AG04450 (cell line): ENCODE measurements around the gene LYPD6. TPM values are rescaled to one million over a fixed set of nuclear protein-coding genes. Genes with fewer than 3 reads are reported as not detected.

Experiments used
- CTCF ChIA-PET: fragments of 300-600, 350-600 bp; formaldehyde crosslinking; extraction: SDS; loops from one replicate; lab custom pipeline; 2022; ENCODE audit warnings: antibody characterized with exemption, inconsistent platforms; lab: Charles Lee
- POLR2A ChIA-PET: fragments of 350-600 bp; formaldehyde crosslinking; extraction: SDS; loops from one replicate; lab custom pipeline; 2021; ENCODE audit warnings: antibody characterized with exemption, inconsistent platforms; lab: Yijun Ruan, JAX
- DNase-seq: peaks from one replicate; pipeline ENCODE4 v3.0.0-alpha.2; 2011; ENCODE audit warnings: low read depth, low spot score
- H3K27ac ChIP-seq: one replicate; pipeline ENCODE4 v1.5.1; 2012; ENCODE audit warnings: low read depth, low read length, control low read depth
- H3K27me3 ChIP-seq: one replicate; pipeline ENCODE4 v1.6.0; 2012; ENCODE audit warnings: low read length; ENCODE audit not compliant: control insufficient read depth, insufficient read depth
- H3K4me3 ChIP-seq: 2 replicates; pipeline ENCODE4 v1.5.1; 2011; ENCODE audit warnings: mild to moderate bottlenecking, low read depth, low read length, control low read depth
- H3K9me3 ChIP-seq: 2 replicates; pipeline ENCODE4 v1.5.1; 2012; ENCODE audit warnings: low read length; ENCODE audit not compliant: control insufficient read depth, insufficient read depth
- CTCF ChIP-seq: IDR thresholded peaks from 2 replicates; pipeline ENCODE4 v1.5.1; 2011; ENCODE audit warnings: low read depth, low read length, control low read depth, inconsistent platforms
- polyA plus RNA-seq: library from polyadenylated mRNA; depleted of rRNA; stranded (reverse); fragments of >200 nt; gene quantifications from 2 replicates; pipeline ENCODE4 v1.2.3, GENCODE V29; 2011

Gene LYPD6
- polyA plus RNA-seq, 1 experiment: 1.3 TPM

GRCh38 chr2:149472413-149472812 is 142.0 kb downstream of the LYPD6 start:
- POLR2A ChIA-PET: no interaction called here

DNA sequence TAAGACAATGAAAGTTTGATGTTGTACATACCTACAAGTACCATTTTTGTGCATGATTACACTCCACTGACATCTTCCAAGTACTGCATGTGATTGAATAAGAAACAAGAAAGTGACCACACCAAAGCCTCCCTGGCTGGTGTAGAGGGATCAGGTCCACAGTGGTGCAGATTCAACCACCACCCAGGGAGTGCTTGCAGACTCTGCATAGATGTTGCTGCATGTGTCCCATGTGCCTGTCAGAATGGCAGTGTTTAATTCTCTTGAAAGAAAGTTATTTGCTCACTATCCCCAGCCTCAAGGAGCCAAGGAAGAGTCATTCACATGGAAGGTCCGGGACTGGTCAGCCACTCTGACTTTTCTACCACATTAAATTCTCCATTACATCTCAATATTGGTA is 142.7 kb downstream of the LYPD6 start:
- Histone ChIP-seq H3K4me3 (no peak overlapping the region), H3K27ac (no peak overlapping the region), H3K9me3 (no peaks in the 10 kb centered on the region), H3K27me3 (no peaks in the 10 kb centered on the region)
- ChIA-PET POLR2A (no interaction called here), CTCF (no interaction called here)
- no peak for TF ChIP-seq CTCF
- no peak for DNase-seq

More at GRCh38 chr2:149472413-149472812, 142.0 kb downstream of the LYPD6 start:
- CTCF ChIA-PET: no interaction called here
- Histone ChIP-seq H3K4me3 (no peak overlapping the region), H3K27me3 (no peaks in the 10 kb centered on the region), H3K27ac (no peak overlapping the region), H3K9me3 (no peaks in the 10 kb centered on the region)
- no peak for DNase-seq
- TF ChIP-seq CTCF: no peak

- Histone ChIP-seq H3K27me3 (no peaks in the 10 kb centered on the region), H3K9me3 (no peaks in the 10 kb centered on the region), H3K4me3 (no peak overlapping the region), H3K27ac (no peak overlapping the region)
- DNase-seq: no peak
- ChIA-PET CTCF (no interaction called here), POLR2A (no interaction called here)
- no peak for TF ChIP-seq CTCF
These were observed 143.1 kb downstream of the LYPD6 start for GRCh38 chr2:149473521-149473920.

DNA sequence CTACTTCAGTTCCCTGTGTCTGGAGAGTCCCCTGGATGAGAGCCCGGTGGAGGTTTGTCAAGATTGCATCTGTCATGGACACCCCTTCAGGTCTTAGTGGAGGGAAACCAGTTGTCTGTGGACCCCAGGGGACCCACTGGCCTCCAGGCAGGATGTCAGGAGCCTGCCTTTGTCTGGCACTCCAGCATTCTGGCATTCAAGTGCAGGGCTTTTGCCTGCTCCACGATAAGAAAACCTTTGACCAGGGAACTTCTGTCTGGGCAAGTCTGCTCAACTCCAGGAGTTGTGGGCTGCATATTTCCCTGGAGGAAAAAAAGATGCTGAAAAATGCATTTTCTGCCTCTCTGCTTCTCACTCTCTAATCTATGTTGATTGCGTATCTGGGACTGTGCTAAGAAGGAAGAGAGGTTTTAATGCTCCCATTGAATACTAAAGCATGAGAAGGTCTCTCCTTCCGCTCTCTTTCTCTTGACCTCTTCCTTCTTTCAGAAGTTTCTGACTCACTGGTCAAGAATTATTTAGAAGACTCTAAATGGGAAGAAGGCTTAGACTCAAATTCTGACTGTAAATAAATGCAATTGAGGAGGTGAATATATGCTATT is 152.7 kb downstream of the LYPD6 start:
- Histone ChIP-seq H3K4me3 (no peak overlapping the region), H3K9me3 (no peaks in the 10 kb centered on the region), H3K27me3 (no peaks in the 10 kb centered on the region), H3K27ac (no peak overlapping the region)
- CTCF ChIA-PET: interaction anchor here (0.5 kb wide), 1 partner anchor 422 kb away, joined by 4 read pairs; no protein-coding TSS in a partner anchor
- DNase-seq: no peak
- TF ChIP-seq CTCF: no peak
- POLR2A ChIA-PET: no interaction called here

- TF ChIP-seq CTCF: no peak
- DNase-seq: no peak
- H3K9me3 ChIP-seq: no peaks in the 10 kb centered on the region
- H3K27ac ChIP-seq: no peak overlapping the region
- ChIA-PET CTCF (no interaction called here), POLR2A (no interaction called here)
- H3K4me3 ChIP-seq: no peak overlapping the region
- H3K27me3 ChIP-seq: peaks cover 3% of the 10 kb centered on the region
These were observed 156.3 kb downstream of the LYPD6 start for GRCh38 chr2:149486664-149487063.
